AG04450 (cell line): ENCODE data around the gene METTL8. TPM values are rescaled to one million over a fixed set of nuclear protein-coding genes. Genes with fewer than 3 reads are reported as not detected.

Experiments used
- CTCF ChIA-PET: fragments of 300-600, 350-600 bp; formaldehyde crosslinking; extraction: SDS; loops from one replicate; lab custom pipeline; 2022; ENCODE audit warnings: antibody characterized with exemption, inconsistent platforms; lab: Charles Lee
- POLR2A ChIA-PET: fragments of 350-600 bp; formaldehyde crosslinking; extraction: SDS; loops from one replicate; lab custom pipeline; 2021; ENCODE audit warnings: antibody characterized with exemption, inconsistent platforms; lab: Yijun Ruan, JAX
- DNase-seq: peaks from one replicate; pipeline ENCODE4 v3.0.0-alpha.2; 2011; ENCODE audit warnings: low read depth, low spot score
- H3K27ac ChIP-seq: one replicate; pipeline ENCODE4 v1.5.1; 2012; ENCODE audit warnings: low read depth, low read length, control low read depth
- H3K27me3 ChIP-seq: one replicate; pipeline ENCODE4 v1.6.0; 2012; ENCODE audit warnings: low read length; ENCODE audit not compliant: control insufficient read depth, insufficient read depth
- H3K4me3 ChIP-seq: 2 replicates; pipeline ENCODE4 v1.5.1; 2011; ENCODE audit warnings: mild to moderate bottlenecking, low read depth, low read length, control low read depth
- H3K9me3 ChIP-seq: 2 replicates; pipeline ENCODE4 v1.5.1; 2012; ENCODE audit warnings: low read length; ENCODE audit not compliant: control insufficient read depth, insufficient read depth
- CTCF ChIP-seq: IDR thresholded peaks from 2 replicates; pipeline ENCODE4 v1.5.1; 2011; ENCODE audit warnings: low read depth, low read length, control low read depth, inconsistent platforms
- polyA plus RNA-seq: library from polyadenylated mRNA; depleted of rRNA; stranded (reverse); fragments of >200 nt; gene quantifications from 2 replicates; pipeline ENCODE4 v1.2.3, GENCODE V29; 2011

The METTL8 gene
- polyA plus RNA-seq, 1 experiment, result 25.9 TPM

DNA sequence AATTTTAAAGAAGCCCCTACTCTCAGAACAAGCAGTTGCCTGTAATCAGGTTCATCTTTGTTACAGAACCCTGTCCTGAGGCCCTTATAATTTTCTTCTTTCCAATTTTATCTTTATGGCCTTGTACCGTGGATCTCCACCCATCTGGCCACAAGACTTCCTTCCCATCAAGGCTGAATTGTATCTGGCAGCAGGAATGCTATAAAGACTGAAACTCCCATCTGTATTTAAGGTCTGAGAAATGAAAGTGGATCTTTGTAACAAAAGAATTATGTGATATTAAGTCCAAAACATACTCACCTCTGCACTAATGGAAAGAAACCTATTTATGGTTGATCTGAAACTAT lies 91.8 kb downstream of the METTL8 start:
- no peak for TF ChIP-seq CTCF
- Histone ChIP-seq H3K27me3 (no peaks in the 10 kb centered on the region), H3K27ac (no peak overlapping the region), H3K9me3 (no peaks in the 10 kb centered on the region), H3K4me3 (no peak overlapping the region)
- DNase-seq, result no peak
- CTCF ChIA-PET, result no interaction called here
- POLR2A ChIA-PET, result no interaction called here

DNA sequence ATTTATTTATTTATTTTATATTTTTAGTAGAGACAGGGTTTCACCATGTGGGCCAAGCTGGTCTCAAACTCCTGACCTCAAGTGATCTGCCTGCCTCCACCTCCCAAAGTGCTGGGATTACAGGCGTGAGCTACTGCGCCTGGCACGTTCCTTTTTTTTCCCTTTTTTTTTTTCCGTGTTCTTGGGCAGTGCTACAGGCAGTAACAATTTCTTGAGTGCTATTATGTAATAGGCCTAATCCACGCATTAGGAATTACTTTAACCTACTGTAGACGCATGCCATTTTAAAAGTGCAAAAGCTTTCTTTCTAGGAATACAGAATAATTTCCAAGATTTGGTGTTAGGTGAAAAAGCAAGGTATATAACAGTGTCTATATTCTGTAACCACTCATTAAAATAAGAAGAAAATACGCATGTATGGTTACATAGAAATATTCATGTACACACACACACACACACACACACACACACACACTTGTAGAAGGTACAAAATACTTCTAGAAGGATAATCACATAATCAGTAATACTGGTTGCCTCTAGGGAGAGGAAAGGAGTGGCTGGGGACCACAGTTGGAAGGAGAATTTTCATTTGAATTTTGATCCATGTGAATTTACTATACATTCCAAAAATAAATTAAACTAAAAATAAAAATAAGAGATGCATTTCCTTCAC lies 92.3 kb downstream of the METTL8 start:
- no peak for TF ChIP-seq CTCF
- Histone ChIP-seq H3K9me3 (no peaks in the 10 kb centered on the region), H3K27me3 (no peaks in the 10 kb centered on the region), H3K27ac (no peak overlapping the region), H3K4me3 (no peak overlapping the region)
- no peak for DNase-seq
- POLR2A ChIA-PET, result no interaction called here
- CTCF ChIA-PET, result no interaction called here

GRCh38 chr2:171334946-171335345 lies 98.8 kb downstream of the METTL8 start:
- H3K27me3 ChIP-seq, result no peaks in the 10 kb centered on the region
- no peaks in the 10 kb centered on the region for H3K9me3 ChIP-seq
- no peak for DNase-seq
- no peak for TF ChIP-seq CTCF
- ChIA-PET CTCF (interaction anchor here (0.8 kb wide), 1 partner anchor 82 kb away, joined by 3 read pairs; no protein-coding TSS in a partner anchor), POLR2A (no interaction called here)
- H3K27ac ChIP-seq, result no peak overlapping the region
- H3K4me3 ChIP-seq, result no peak overlapping the region

- POLR2A ChIA-PET, result no interaction called here
Observed at GRCh38 chr2:171334171-171334570, 99.6 kb downstream of the METTL8 start.

More at GRCh38 chr2:171334171-171334570, 99.6 kb downstream of the METTL8 start:
- no peaks in the 10 kb centered on the region for H3K9me3 ChIP-seq
- TF ChIP-seq CTCF, result no peak
- no peak overlapping the region for H3K27ac ChIP-seq
- DNase-seq, result no peak
- H3K4me3 ChIP-seq, result no peak overlapping the region
- H3K27me3 ChIP-seq, result no peaks in the 10 kb centered on the region
- CTCF ChIA-PET, result interaction anchor here (0.8 kb wide), 1 partner anchor 82 kb away, joined by 3 read pairs; no protein-coding TSS in a partner anchor
